HepG2 (cell line): ENCODE measurements around the gene LRRN2. TPM values are rescaled to one million over a fixed set of nuclear protein-coding genes. Genes with fewer than 3 reads are reported as not detected.

ENCODE experiments used
- ATAC-seq: fragments of 200-7000 bp; cut with Tn5 transposase; 3 replicates; pipeline ENCODE4 v1.9.1; 2020; ENCODE audit warnings: mild to moderate bottlenecking, moderate library complexity
- BruUV-seq: library from RNA; stranded (reverse); fragments of 400-500 nt; replicated peaks from 2 replicates; lab custom pipeline; 2021; lab: Mats Ljungman, UMichigan
- CTCF ChIA-PET: fragments of 300-600 bp; formaldehyde crosslinking; extraction: SDS; loops from one replicate; lab custom pipeline; 2021; ENCODE audit warnings: low total read pairs, inconsistent platforms, low intra/inter-chr PET ratio; lab: Yijun Ruan, JAX
- POLR2A ChIA-PET: fragments of 350-600 bp; sonication (Branson Sonifier 250); formaldehyde crosslinking; loops from one replicate; lab custom pipeline; 2020; ENCODE audit warnings: antibody characterized with exemption, inconsistent platforms; lab: Yijun Ruan, JAX
- DNase-seq: peaks from one replicate; pipeline ENCODE4 v3.0.0-alpha.2; 2015; ENCODE audit warnings: low spot score
- FAIRE-seq: peaks from 3 replicates; lab custom pipeline; 2011; peaks lifted over from hg19 to GRCh38; lab: Jason Lieb, UNC
- H2AFZ ChIP-seq: one replicate; pipeline ENCODE4 v1.6.1; 2011; ENCODE audit warnings: low read length, inconsistent platforms
- H3K27ac ChIP-seq: fragments of 300-600 bp; 3 replicates; pipeline ENCODE4 v1.8.0; 2011; ENCODE audit warnings: mixed run types, mild to moderate bottlenecking, mixed read lengths, low read length, inconsistent platforms; ENCODE audit not compliant: insufficient read depth; ENCODE audit errors: extremely low read length
- H3K27me3 ChIP-seq, 2 experiments: fragments of 200-600 bp in 1 of 2; 2 replicates in 1 of 2; 3 replicates in 1 of 2; pipeline versions ENCODE4 v1.6.0 to v1.8.0; 2011; ENCODE audit warnings: low read length in 2 of 2, mild to moderate bottlenecking in 2 of 2, moderate library complexity in 2 of 2, inconsistent platforms in 1 of 2; ENCODE audit not compliant: insufficient read depth in 2 of 2, control insufficient read depth in 1 of 2
- H3K36me3 ChIP-seq, 2 experiments: fragments of 200-600 bp in 1 of 2; replicated peaks in 1 of 2; 2 replicates in 1 of 2; 3 replicates in 1 of 2; pipeline versions ENCODE4 v1.5.1 to v1.8.0; 2011; ENCODE audit warnings: low read length in 2 of 2, inconsistent platforms in 1 of 2; ENCODE audit not compliant: insufficient read depth in 2 of 2, control insufficient read depth in 1 of 2
- H3K4me1 ChIP-seq: 2 replicates; pipeline ENCODE4 v1.5.1; 2012; ENCODE audit warnings: low read length, inconsistent platforms; ENCODE audit not compliant: insufficient read depth
- H3K4me2 ChIP-seq: 2 replicates; pipeline ENCODE4 v1.6.0; 2011; ENCODE audit warnings: low read depth, low read length, inconsistent platforms
- H3K4me3 ChIP-seq, 3 experiments: fragments of 200-600 bp in 1 of 3; sonication (generic), shearing (Covaris generic) in 1 of 3; replicated peaks in 1 of 3; 2 replicates each; pipeline ENCODE4 v1.5.1; 2011 to 2016; ENCODE audit warnings: low read length in 3 of 3, inconsistent platforms in 2 of 3, low read depth in 2 of 3, mild to moderate bottlenecking in 2 of 3, control low read depth in 1 of 3, mixed read lengths in 1 of 3; ENCODE audit not compliant: insufficient read depth in 1 of 3
- H3K79me2 ChIP-seq: one replicate; pipeline ENCODE4 v1.6.1; 2011; ENCODE audit warnings: low read length, inconsistent platforms; ENCODE audit not compliant: insufficient read depth
- H3K9ac ChIP-seq: 2 replicates; pipeline ENCODE4 v1.6.0; 2011; ENCODE audit warnings: mild to moderate bottlenecking, low read depth, low read length, inconsistent platforms; ENCODE audit not compliant: insufficient read depth
- H3K9me3 ChIP-seq: 2 replicates; pipeline ENCODE4 v1.5.1; 2012; ENCODE audit warnings: mild to moderate bottlenecking, low read length
- H4K20me1 ChIP-seq: 2 replicates; pipeline ENCODE4 v1.6.0; 2011; ENCODE audit warnings: inconsistent platforms, mild to moderate bottlenecking, low read length, moderate library complexity; ENCODE audit not compliant: insufficient read depth
- ATF3 ChIP-seq: sonication (generic); formaldehyde crosslinking; IDR thresholded peaks from 2 replicates; pipeline ENCODE4 v1.4.0; 2020; ENCODE audit warnings: missing genetic modification reagents
- CREB1 ChIP-seq, 2 experiments: fragments of 450-650 bp in 1 of 2; IDR thresholded peaks; 2 replicates each; pipeline ENCODE4 v1.6.1; 2016 to 2017; ENCODE audit warnings: control low read depth in 1 of 2, mild to moderate bottlenecking in 1 of 2, missing compliant biosample characterization in 1 of 2, missing genetic modification characterization in 1 of 2
- HNRNPUL1 ChIP-seq: fragments of 200-400 bp; formaldehyde crosslinking; IDR thresholded peaks from 2 replicates; pipeline ENCODE4 v1.6.1; 2017; ENCODE audit warnings: low read depth, mild to moderate bottlenecking, low read length, moderate library complexity
- KLF12 ChIP-seq: sonication (generic); formaldehyde crosslinking; IDR thresholded peaks from 2 replicates; pipeline ENCODE4 v1.4.0; 2020; ENCODE audit warnings: missing genetic modification reagents, borderline replicate concordance
- TEAD2 ChIP-seq: sonication (generic); formaldehyde crosslinking; IDR thresholded peaks from 2 replicates; pipeline ENCODE4 v1.9.0; 2021; ENCODE audit warnings: missing genetic modification reagents
- ZNF350 ChIP-seq: sonication (generic); formaldehyde crosslinking; IDR thresholded peaks from 2 replicates; pipeline ENCODE4 v1.4.0; 2020; ENCODE audit warnings: mild to moderate bottlenecking, low read depth, missing genetic modification reagents, borderline replicate concordance
- ZNF383 ChIP-seq: sonication (generic); formaldehyde crosslinking; IDR thresholded peaks from 2 replicates; pipeline ENCODE4 v1.4.0; 2020; ENCODE audit warnings: missing genetic modification reagents, mild to moderate bottlenecking, borderline replicate concordance
- ZSCAN20 ChIP-seq: sonication (generic); formaldehyde crosslinking; IDR thresholded peaks from 2 replicates; pipeline ENCODE4 v1.4.0; 2020; ENCODE audit warnings: missing genetic modification reagents, mild to moderate bottlenecking, borderline replicate concordance
- WGBS: methylation state at CpG from one replicate; pipeline ENCODE4 v1.1.6; 2017; ENCODE audit warnings: low lambda C conversion rate; 5-methylcytosine and 5-hydroxymethylcytosine counted together
- in situ Hi-C: cut with HindIII; loops from 2 replicates; pipeline ENCODE4 v1.10.0; 2017; ENCODE audit warnings: low pct_unique_long_range_greater_than_20kb; ENCODE audit not compliant: extremely low pct_ligation_motif_present
- intact Hi-C: fragments of 100-400 bp; cut with micrococcal nuclease; formaldehyde crosslinking; loops from one replicate; pipeline ENCODE4 v1.10.0; 2022; ENCODE audit not compliant: unreplicated experiment
- polyA plus RNA-seq, 8 experiments: library from polyadenylated mRNA; depleted of rRNA in 3 of 8; stranded (reverse) in 7 of 8; unstranded in 1 of 8; fragments of >200 nt; fragmentation: Illumina TruSeq in 4 of 8; extraction: Trizol in 4 of 8; gene quantifications; 2 replicates each; pipeline versions ENCODE4 v1.2.1 to v1.2.3, GENCODE V29; 2011 to 2016; ENCODE audit warnings: low read depth in 4 of 8, missing spikeins in 1 of 8, mixed read lengths in 1 of 8; ENCODE audit not compliant: insufficient read depth in 1 of 8
- total RNA-seq, 5 experiments: library from RNA; depleted of rRNA; stranded (reverse); fragments of >200 nt; fragmentation: Illumina TruSeq; extraction: Trizol; gene quantifications; 2 replicates each; pipeline ENCODE4 v1.2.3, GENCODE V29; 2016; ENCODE audit warnings: low read depth in 1 of 5
- TF ChIP-seq, protein P1 (sequence below): sonication (generic); formaldehyde crosslinking; IDR thresholded peaks from 2 replicates; pipeline ENCODE4 v1.5.1; 2020; ENCODE audit warnings: missing genetic modification reagents, mild to moderate bottlenecking, borderline replicate concordance

Gene LRRN2
- total and polyA plus RNA-seq, 2 of the 13 experiments (the other 11 are each of a cell fraction or from before 2014, with no cell fraction given): not detected

DNA sequence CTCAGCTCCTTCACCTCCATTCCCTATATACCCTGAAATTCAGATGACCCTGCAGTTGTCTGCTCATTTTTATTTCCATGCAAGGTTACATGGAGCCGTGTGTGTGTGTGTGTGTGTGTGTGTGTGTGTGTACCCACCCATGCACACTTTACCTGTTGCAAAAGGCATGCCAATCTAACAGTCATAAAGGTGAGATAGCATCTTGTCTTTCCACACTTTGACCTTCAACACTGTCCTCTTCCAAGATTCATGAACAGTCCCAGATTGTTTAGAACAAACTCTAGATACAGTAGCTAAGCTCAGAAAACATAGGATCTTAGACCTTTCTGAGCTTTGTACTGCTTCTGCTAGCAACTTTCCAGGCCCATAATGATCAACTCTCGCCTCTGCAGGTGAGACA lies 9.5 kb downstream of the LRRN2 start:
- no peak overlapping the region for H3K4me3 ChIP-seq
- BruUV-seq: no TSS peak
- no peak overlapping the region for H2AFZ ChIP-seq
- no peaks in the 10 kb centered on the region for H3K9me3 ChIP-seq
- DNase-seq: no peak
- no peaks in the 10 kb centered on the region for H3K36me3 ChIP-seq
- H3K9ac ChIP-seq: no peak overlapping the region
- peaks cover 6 to 20% of the 10 kb centered on the region in 2 experiments; a peak in 4 of 5 replicates for H3K27me3 ChIP-seq
- no peaks in the 10 kb centered on the region for H3K79me2 ChIP-seq
- 6% methylated on average over 2 of the region's 2 CpGs for WGBS
- no peaks in the 10 kb centered on the region for H3K4me1 ChIP-seq
- intact Hi-C loops: no loop called here
- TF ChIP-seq, protein P1, sequence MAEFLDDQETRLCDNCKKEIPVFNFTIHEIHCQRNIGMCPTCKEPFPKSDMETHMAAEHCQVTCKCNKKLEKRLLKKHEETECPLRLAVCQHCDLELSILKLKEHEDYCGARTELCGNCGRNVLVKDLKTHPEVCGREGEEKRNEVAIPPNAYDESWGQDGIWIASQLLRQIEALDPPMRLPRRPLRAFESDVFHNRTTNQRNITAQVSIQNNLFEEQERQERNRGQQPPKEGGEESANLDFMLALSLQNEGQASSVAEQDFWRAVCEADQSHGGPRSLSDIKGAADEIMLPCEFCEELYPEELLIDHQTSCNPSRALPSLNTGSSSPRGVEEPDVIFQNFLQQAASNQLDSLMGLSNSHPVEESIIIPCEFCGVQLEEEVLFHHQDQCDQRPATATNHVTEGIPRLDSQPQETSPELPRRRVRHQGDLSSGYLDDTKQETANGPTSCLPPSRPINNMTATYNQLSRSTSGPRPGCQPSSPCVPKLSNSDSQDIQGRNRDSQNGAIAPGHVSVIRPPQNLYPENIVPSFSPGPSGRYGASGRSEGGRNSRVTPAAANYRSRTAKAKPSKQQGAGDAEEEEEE (CRISPR knock-in tag): no peak
- TF ChIP-seq HNRNPUL1 (no peak), ATF3 (CRISPR knock-in tag) (no peak), CREB1 (IDR thresholded peaks at IDR 0.05) (no peak), CREB1 (CRISPR knock-in tag; IDR thresholded peaks at IDR 0.05) (no peak), ZSCAN20 (CRISPR knock-in tag) (no peak), ZNF350 (CRISPR knock-in tag) (no peak), KLF12 (CRISPR knock-in tag) (no peak), TEAD2 (no peak), ZNF383 (no peak)
- no peak for ATAC-seq
- FAIRE-seq: no peak
- ChIA-PET CTCF (no interaction called here), POLR2A (no interaction called here)
- H3K4me2 ChIP-seq: no peak overlapping the region
- no peaks in the 10 kb centered on the region for H4K20me1 ChIP-seq
- in situ Hi-C loops: no loop called here
- H3K27ac ChIP-seq: no peak overlapping the region
